Measurements from ENCODE around the gene ZNF213. TPM values are rescaled to one million over a fixed set of nuclear protein-coding genes. Genes with fewer than 3 reads are reported as not detected.

ZNF213 gene
- total RNA-seq, 1 experiment from 2014 or later: 12.3 TPM

DNA sequence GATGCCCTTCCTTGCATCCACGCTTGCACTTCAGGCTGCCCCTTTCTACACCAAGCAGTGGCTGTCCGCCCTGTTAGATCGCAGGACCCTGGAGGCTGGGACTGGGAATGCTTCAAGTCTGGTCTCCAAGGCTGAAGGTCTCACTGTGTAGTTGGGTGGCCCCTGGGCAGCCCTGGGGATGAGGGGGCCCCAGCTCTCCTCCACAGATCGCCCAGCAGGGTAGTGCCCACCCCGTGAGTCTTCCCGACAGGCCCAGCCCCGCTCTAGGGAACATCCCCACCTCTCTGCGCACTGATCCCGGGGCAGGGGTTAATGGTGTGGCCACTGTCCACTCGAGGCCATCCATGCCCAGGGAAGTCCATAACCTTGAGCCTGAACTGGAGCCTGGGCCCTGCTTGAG is 10.3 kb downstream of the ZNF213 start:
- ATAC-seq (no peak), DNase-seq (ENCODE audit: low read depth, low spot score) (no peak)
- ChIA-PET CTCF (no interaction called here), POLR2A (interaction anchor here (0.6 kb wide), 1 partner anchor 70 kb away, joined by 3 read pairs; no protein-coding TSS in a partner anchor)
- intact Hi-C loops (cut with micrococcal nuclease; ENCODE audit: unreplicated experiment): no loop called here
- in situ Hi-C loops (cut with HindIII; ENCODE audit: low pct_unique_long_range_greater_than_20kb, low sequenced_read_pairs): no loop called here
- Histone ChIP-seq H3K36me3 (ENCODE audit: control insufficient read depth, insufficient read depth, low read length) (peaks cover 2% of the 10 kb centered on the region; the same call in 1 of the 2 replicates), H3K27ac (ENCODE audit: low read length) (no peak overlapping the region), H3K9me3 (ENCODE audit: control insufficient read depth, insufficient read depth, low read depth, low read length) (no peaks in the 10 kb centered on the region), H3K4me1 (ENCODE audit: control insufficient read depth, insufficient read depth, low read length) (peaks cover 10% of the 10 kb centered on the region; the same call in 1 of the 2 replicates), H3K4me3 (ENCODE audit: low read depth in 2 of 2, low read length in 2 of 2) (no peak overlapping the region), H3K27me3 (ENCODE audit: control insufficient read depth, insufficient read depth, low read length) (no peaks in the 10 kb centered on the region)
- BruUV-seq (replicated peaks): no TSS peak
- no peak for TF ChIP-seq SIN3A (IDR thresholded peaks at IDR 0.05; ENCODE audit: borderline replicate concordance, insufficient read depth, low read depth, low read length)
- TF ChIP-seq, protein P1, sequence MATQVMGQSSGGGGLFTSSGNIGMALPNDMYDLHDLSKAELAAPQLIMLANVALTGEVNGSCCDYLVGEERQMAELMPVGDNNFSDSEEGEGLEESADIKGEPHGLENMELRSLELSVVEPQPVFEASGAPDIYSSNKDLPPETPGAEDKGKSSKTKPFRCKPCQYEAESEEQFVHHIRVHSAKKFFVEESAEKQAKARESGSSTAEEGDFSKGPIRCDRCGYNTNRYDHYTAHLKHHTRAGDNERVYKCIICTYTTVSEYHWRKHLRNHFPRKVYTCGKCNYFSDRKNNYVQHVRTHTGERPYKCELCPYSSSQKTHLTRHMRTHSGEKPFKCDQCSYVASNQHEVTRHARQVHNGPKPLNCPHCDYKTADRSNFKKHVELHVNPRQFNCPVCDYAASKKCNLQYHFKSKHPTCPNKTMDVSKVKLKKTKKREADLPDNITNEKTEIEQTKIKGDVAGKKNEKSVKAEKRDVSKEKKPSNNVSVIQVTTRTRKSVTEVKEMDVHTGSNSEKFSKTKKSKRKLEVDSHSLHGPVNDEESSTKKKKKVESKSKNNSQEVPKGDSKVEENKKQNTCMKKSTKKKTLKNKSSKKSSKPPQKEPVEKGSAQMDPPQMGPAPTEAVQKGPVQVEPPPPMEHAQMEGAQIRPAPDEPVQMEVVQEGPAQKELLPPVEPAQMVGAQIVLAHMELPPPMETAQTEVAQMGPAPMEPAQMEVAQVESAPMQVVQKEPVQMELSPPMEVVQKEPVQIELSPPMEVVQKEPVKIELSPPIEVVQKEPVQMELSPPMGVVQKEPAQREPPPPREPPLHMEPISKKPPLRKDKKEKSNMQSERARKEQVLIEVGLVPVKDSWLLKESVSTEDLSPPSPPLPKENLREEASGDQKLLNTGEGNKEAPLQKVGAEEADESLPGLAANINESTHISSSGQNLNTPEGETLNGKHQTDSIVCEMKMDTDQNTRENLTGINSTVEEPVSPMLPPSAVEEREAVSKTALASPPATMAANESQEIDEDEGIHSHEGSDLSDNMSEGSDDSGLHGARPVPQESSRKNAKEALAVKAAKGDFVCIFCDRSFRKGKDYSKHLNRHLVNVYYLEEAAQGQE (IDR thresholded peaks at IDR 0.05; ENCODE audit: insufficient read depth in 1 of 2, low read depth in 2 of 2, low read length in 1 of 2): no peak
- TF ChIP-seq POLR2AphosphoS5 (IDR thresholded peaks at IDR 0.05; ENCODE audit: low read depth, low read length): no peak
- TF ChIP-seq TCF7L2 (IDR thresholded peaks at IDR 0.05; ENCODE audit: low read depth, low read length): no peak
- TF ChIP-seq, protein P2, sequence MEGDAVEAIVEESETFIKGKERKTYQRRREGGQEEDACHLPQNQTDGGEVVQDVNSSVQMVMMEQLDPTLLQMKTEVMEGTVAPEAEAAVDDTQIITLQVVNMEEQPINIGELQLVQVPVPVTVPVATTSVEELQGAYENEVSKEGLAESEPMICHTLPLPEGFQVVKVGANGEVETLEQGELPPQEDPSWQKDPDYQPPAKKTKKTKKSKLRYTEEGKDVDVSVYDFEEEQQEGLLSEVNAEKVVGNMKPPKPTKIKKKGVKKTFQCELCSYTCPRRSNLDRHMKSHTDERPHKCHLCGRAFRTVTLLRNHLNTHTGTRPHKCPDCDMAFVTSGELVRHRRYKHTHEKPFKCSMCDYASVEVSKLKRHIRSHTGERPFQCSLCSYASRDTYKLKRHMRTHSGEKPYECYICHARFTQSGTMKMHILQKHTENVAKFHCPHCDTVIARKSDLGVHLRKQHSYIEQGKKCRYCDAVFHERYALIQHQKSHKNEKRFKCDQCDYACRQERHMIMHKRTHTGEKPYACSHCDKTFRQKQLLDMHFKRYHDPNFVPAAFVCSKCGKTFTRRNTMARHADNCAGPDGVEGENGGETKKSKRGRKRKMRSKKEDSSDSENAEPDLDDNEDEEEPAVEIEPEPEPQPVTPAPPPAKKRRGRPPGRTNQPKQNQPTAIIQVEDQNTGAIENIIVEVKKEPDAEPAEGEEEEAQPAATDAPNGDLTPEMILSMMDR (IDR thresholded peaks at IDR 0.05): no peak

DNA sequence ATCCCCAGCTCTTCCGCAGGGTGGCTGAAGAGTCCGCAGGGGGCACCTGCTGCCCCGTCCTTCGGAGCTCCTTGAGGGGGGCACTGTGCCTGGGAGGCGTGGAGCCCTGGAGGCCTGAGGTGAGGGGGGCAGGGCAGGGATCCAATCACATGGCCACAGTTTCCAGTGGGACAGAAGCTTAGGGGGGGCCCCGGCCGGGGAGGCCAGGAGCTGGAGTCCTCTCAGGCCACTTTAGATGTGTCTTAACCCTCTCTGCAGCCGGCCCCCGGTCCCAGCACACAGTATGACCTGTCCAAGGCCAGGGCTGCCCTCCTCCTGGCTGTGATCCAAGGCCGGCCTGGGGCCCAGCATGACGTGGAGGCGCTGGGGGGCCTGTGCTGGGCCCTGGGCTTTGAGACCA is 10.8 kb downstream of the ZNF213 start:
- POLR2A ChIA-PET: no interaction called here
- no peak overlapping the region for H3K4me3 ChIP-seq (ENCODE audit: low read depth in 2 of 2, low read length in 2 of 2)
- CTCF ChIA-PET: no interaction called here
- TF ChIP-seq SIN3A (IDR thresholded peaks at IDR 0.05; ENCODE audit: borderline replicate concordance, insufficient read depth, low read depth, low read length) (no peak), POLR2AphosphoS5 (IDR thresholded peaks at IDR 0.05; ENCODE audit: low read depth, low read length) (no peak), TCF7L2 (IDR thresholded peaks at IDR 0.05; ENCODE audit: low read depth, low read length) (no peak)
- TF ChIP-seq, protein P1 (IDR thresholded peaks at IDR 0.05; ENCODE audit: insufficient read depth in 1 of 2, low read depth in 2 of 2, low read length in 1 of 2): no peak
- TF ChIP-seq, protein P2 (IDR thresholded peaks at IDR 0.05): no peak
- BruUV-seq (replicated peaks): no TSS peak
- no peaks in the 10 kb centered on the region for H3K9me3 ChIP-seq (ENCODE audit: control insufficient read depth, insufficient read depth, low read depth, low read length)
- DNase-seq (ENCODE audit: low read depth, low spot score) (no peak), ATAC-seq (no peak)
- H3K36me3 ChIP-seq (ENCODE audit: control insufficient read depth, insufficient read depth, low read length): peaks cover 2% of the 10 kb centered on the region; the same call in 1 of the 2 replicates
- H3K27me3 ChIP-seq (ENCODE audit: control insufficient read depth, insufficient read depth, low read length): no peaks in the 10 kb centered on the region
- intact Hi-C loops (cut with micrococcal nuclease; ENCODE audit: unreplicated experiment) (no loop called here), in situ Hi-C loops (cut with HindIII; ENCODE audit: low pct_unique_long_range_greater_than_20kb, low sequenced_read_pairs) (no loop called here)
- H3K27ac ChIP-seq (ENCODE audit: low read length): no peak overlapping the region
- H3K4me1 ChIP-seq (ENCODE audit: control insufficient read depth, insufficient read depth, low read length): peaks cover 10% of the 10 kb centered on the region; the same call in 1 of the 2 replicates

All from Panc1 (cell line).